Thyroid gland (tissue), 4 donors: ENCODE results near the gene HPD.

ENCODE experiments used
- POLR2A ChIP-seq, 2 donors: fragments of 450-650 bp; IDR thresholded peaks; one replicate each; pipeline ENCODE4 v1.6.1; 2017; ENCODE audit warnings: antibody characterized with exemption in 2 of 2, mild to moderate bottlenecking in 2 of 2, moderate library complexity in 1 of 2
- TF ChIP-seq, protein P1 (sequence below), 6 experiments: fragments of 200-600 bp in 3 of 6; fragments of 450-650 bp in 3 of 6; sonication (generic) in 3 of 6; IDR thresholded peaks; one replicate each; pipeline ENCODE4 v1.5.1; 2016 to 2019; ENCODE audit warnings: antibody characterized with exemption in 6 of 6, mild to moderate bottlenecking in 2 of 6, inconsistent platforms in 1 of 6, moderate library complexity in 1 of 6

DNA sequence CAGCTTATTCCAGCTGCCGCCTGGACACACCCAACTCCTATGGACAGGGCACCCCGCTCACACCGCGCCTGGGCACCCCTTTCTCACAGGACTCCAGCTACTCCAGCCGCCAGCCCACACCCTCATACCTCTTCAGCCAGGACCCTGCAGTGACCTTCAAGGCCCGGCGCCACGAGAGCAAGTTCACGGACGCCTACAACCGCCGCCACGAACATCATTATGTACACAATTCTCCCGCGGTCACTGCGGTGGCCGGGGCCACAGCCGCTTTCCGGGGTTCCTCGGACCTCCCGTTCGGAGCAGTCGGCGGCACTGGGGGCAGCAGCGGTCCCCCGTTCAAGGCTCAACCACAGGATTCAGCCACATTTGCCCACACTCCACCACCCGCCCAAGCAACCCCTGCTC is 48.9 kb downstream of the HPD start:
- TF ChIP-seq, protein P1, sequence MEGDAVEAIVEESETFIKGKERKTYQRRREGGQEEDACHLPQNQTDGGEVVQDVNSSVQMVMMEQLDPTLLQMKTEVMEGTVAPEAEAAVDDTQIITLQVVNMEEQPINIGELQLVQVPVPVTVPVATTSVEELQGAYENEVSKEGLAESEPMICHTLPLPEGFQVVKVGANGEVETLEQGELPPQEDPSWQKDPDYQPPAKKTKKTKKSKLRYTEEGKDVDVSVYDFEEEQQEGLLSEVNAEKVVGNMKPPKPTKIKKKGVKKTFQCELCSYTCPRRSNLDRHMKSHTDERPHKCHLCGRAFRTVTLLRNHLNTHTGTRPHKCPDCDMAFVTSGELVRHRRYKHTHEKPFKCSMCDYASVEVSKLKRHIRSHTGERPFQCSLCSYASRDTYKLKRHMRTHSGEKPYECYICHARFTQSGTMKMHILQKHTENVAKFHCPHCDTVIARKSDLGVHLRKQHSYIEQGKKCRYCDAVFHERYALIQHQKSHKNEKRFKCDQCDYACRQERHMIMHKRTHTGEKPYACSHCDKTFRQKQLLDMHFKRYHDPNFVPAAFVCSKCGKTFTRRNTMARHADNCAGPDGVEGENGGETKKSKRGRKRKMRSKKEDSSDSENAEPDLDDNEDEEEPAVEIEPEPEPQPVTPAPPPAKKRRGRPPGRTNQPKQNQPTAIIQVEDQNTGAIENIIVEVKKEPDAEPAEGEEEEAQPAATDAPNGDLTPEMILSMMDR (IDR thresholded peaks at IDR 0.05) = no peak
- TF ChIP-seq POLR2A (IDR thresholded peaks at IDR 0.05) = no peak
